Stimulated activated CD4-positive, alpha-beta T cell treated with anti-CD3 and anti-CD28 coated beads, Interleukin-12 subunit alpha, Interleukin-12 subunit beta, amount 100 ng/mL, for 24 hours (primary cell): ENCODE results near the gene NOTCH4.
"Not testable (repeated sequence)": the region's sequence is repeated elsewhere in the genome, so short reads cannot be mapped to it uniquely, and the experiment has no call there.

ENCODE experiments used
- DNase-seq, 2 experiments: peaks; one replicate each; pipeline ENCODE4 v3.0.0-alpha.2; 2020; ENCODE audit warnings: low read depth in 2 of 2

The NOTCH4 gene

GRCh38 chr6:32194388-32194787, 29.5 kb downstream of the NOTCH4 start:
- no peak for DNase-seq

GRCh38 chr6:32193096-32193495, 30.8 kb downstream of the NOTCH4 start:
- not testable (repeated sequence) for DNase-seq

GRCh38 chr6:32192608-32193039, 31.2 kb downstream of the NOTCH4 start, which contains the start of gene GPSM3:
TSS of gene GPSM3 (minus strand) at chr6:32192643. CDS start at chr6:32192513, 130 bp downstream.
- peak in 1 of 2 experiments; percentile 48 for DNase-seq

- no peak for DNase-seq
Measured at GRCh38 chr6:32191696-32192607, 31.9 kb downstream of the NOTCH4 start.

- no peak for DNase-seq
Measured at GRCh38 chr6:32190911-32191677, 32.8 kb downstream of the NOTCH4 start.

- DNase-seq = peak; percentile 67 to 86
Measured at GRCh38 chr6:32190054-32190851, 33.6 kb downstream of the NOTCH4 start, which contains the start of gene PBX2. TSS of gene PBX2 (minus strand) at chr6:32190202. CDS start at chr6:32189915, 287 bp downstream.

GRCh38 chr6:32189742-32190053, 34.2 kb downstream of the NOTCH4 start:
- DNase-seq = no peak

- DNase-seq = no peak
Measured at GRCh38 chr6:32189069-32189741, 34.7 kb downstream of the NOTCH4 start.

GRCh38 chr6:32188381-32189068, 35.3 kb downstream of the NOTCH4 start:
- no peak for DNase-seq

- DNase-seq = not testable (repeated sequence)
Measured at GRCh38 chr6:32187725-32188380, 36.0 kb downstream of the NOTCH4 start.

- no peak for DNase-seq
Measured at GRCh38 chr6:32187009-32187709, 36.7 kb downstream of the NOTCH4 start.

GRCh38 chr6:32186151-32186840, 37.6 kb downstream of the NOTCH4 start:
- not testable (repeated sequence) for DNase-seq

GRCh38 chr6:32185681-32186131, 38.2 kb downstream of the NOTCH4 start:
- peak; percentile 37 to 59 for DNase-seq

GRCh38 chr6:32184084-32184640, 39.7 kb downstream of the NOTCH4 start, which contains the start of gene AGER:
TSS of gene AGER (minus strand) at chr6:32184253. CDS start at chr6:32184222, 31 bp downstream.
- no peak for DNase-seq

- no peak for DNase-seq
Measured at GRCh38 chr6:32183483-32184083, 40.3 kb downstream of the NOTCH4 start.

GRCh38 chr6:32183030-32183429, 40.8 kb downstream of the NOTCH4 start:
- no peak for DNase-seq

- no peak for DNase-seq
Measured at GRCh38 chr6:32182555-32182981, 41.3 kb downstream of the NOTCH4 start.
